Thyroid gland (tissue), 4 donors: ENCODE data around the gene PTN. TPM values are rescaled to one million over a fixed set of nuclear protein-coding genes. Genes with fewer than 3 reads are reported as not detected.

Experiments
- DNase-seq, 2 donors: peaks; one replicate each; pipeline ENCODE4 v3.0.0-alpha.2; 2019
- H3K27ac ChIP-seq, 3 donors: fragments of 200-600 bp; sonication (generic); 1 replicate in 2 of 3; 2 replicates in 1 of 3; pipeline ENCODE4 v1.5.1; 2016 to 2019; ENCODE audit warnings: mild to moderate bottlenecking in 1 of 3, moderate library complexity in 1 of 3
- H3K27me3 ChIP-seq: fragments of 200-600 bp; sonication (generic); one replicate; pipeline ENCODE4 v1.5.1; 2019
- H3K36me3 ChIP-seq, 2 donors: fragments of 200-600 bp; sonication (generic); one replicate each; pipeline ENCODE4 v1.5.1; 2016 to 2019
- H3K4me1 ChIP-seq, 2 donors: fragments of 200-600 bp; sonication (generic); one replicate each; pipeline ENCODE4 v1.5.1; 2017 to 2019
- H3K4me3 ChIP-seq, 3 donors: fragments of 200-600 bp; sonication (generic); replicated peaks in 1 of 3; 1 replicate in 2 of 3; 2 replicates in 1 of 3; pipeline ENCODE4 v1.5.1; 2016; ENCODE audit warnings: mild to moderate bottlenecking in 1 of 3
- H3K9me3 ChIP-seq: fragments of 200-600 bp; sonication (generic); one replicate; pipeline ENCODE4 v1.5.1; 2017
- POLR2A ChIP-seq, 2 donors: fragments of 450-650 bp; IDR thresholded peaks; one replicate each; pipeline ENCODE4 v1.6.1; 2017; ENCODE audit warnings: antibody characterized with exemption in 2 of 2, mild to moderate bottlenecking in 2 of 2, moderate library complexity in 1 of 2
- WGBS, 2 donors: methylation state at CpG; one replicate each; pipeline ENCODE4 v1.1.5; 2017; 5-methylcytosine and 5-hydroxymethylcytosine counted together
- intact Hi-C: fragments of 100-400 bp; cut with DNase I; formaldehyde crosslinking; loops from one replicate; pipeline ENCODE4 v1.15.1; 2023
- total RNA-seq, 4 donors: library from RNA; depleted of rRNA; stranded (reverse); fragments of >200 nt; gene quantifications; one replicate each; pipeline ENCODE4 v1.2.3, GENCODE V29; 2016
- TF ChIP-seq, protein P1 (sequence below), 6 experiments: fragments of 200-600 bp in 3 of 6; fragments of 450-650 bp in 3 of 6; sonication (generic) in 3 of 6; IDR thresholded peaks; one replicate each; pipeline ENCODE4 v1.5.1; 2016 to 2019; ENCODE audit warnings: antibody characterized with exemption in 6 of 6, mild to moderate bottlenecking in 2 of 6, inconsistent platforms in 1 of 6, moderate library complexity in 1 of 6

The PTN gene
- total RNA-seq, 4 donors from 2014 or later = 6.1 to 40.3 (median 9.2) TPM

DNA sequence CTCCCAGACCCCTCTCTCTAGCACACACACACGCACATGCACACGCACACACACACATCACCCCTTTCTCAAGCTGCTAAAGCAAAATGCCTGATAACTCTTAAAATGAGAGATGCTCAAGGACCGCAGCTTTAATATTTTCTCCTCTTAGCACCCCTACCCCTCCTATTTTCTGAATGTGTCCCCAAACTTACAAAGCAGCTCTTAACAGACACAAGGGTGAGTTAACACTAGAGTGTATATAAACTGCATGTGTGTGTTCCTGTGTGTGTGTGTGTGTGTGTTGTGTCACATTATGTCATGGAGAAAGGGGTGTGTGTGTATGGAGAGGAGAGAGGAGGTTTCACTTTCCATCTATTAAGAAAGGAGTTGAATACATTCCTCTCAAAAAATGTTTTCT, 1.3 kb downstream of the PTN start:
- intact Hi-C loops = no loop called here
- Histone ChIP-seq H3K27me3 (no peaks in the 10 kb centered on the region), H3K4me1 (peaks cover 0 to 4% of the 10 kb centered on the region in 2 donors), H3K27ac (no peak overlapping the region), H3K9me3 (no peaks in the 10 kb centered on the region), H3K36me3 (no peaks in the 10 kb centered on the region), H3K4me3 (no peak overlapping the region)
- no peak for DNase-seq
- WGBS, 2 donors = 67 to 77% methylated on average over 3 of the region's 3 CpGs
- TF ChIP-seq, protein P1, sequence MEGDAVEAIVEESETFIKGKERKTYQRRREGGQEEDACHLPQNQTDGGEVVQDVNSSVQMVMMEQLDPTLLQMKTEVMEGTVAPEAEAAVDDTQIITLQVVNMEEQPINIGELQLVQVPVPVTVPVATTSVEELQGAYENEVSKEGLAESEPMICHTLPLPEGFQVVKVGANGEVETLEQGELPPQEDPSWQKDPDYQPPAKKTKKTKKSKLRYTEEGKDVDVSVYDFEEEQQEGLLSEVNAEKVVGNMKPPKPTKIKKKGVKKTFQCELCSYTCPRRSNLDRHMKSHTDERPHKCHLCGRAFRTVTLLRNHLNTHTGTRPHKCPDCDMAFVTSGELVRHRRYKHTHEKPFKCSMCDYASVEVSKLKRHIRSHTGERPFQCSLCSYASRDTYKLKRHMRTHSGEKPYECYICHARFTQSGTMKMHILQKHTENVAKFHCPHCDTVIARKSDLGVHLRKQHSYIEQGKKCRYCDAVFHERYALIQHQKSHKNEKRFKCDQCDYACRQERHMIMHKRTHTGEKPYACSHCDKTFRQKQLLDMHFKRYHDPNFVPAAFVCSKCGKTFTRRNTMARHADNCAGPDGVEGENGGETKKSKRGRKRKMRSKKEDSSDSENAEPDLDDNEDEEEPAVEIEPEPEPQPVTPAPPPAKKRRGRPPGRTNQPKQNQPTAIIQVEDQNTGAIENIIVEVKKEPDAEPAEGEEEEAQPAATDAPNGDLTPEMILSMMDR (IDR thresholded peaks at IDR 0.05) = no peak

DNA sequence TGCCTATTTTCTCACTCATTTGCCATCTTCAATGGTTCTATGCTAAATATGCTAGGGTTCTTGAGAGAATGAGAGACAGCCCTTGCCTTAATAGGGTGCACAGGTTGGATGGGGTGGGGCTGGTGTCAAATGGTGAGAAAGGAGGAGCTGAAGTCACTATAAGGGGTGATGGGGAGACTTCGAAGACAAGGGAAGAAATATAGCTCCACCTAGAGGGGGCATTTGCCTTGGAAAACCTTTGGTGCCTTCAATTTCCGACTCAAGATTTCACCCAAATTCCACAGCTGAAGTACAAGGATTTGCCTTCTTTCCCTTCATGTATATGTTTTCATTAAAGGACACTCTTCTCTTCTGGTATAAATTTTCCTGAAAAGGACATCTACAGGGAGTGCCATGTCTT, 5.6 kb downstream of the PTN start:
- WGBS, 2 donors = 67 to 69% methylated on average over 2 of the region's 2 CpGs
- TF ChIP-seq, protein P1 (IDR thresholded peaks at IDR 0.05) = no peak
- TF ChIP-seq POLR2A (IDR thresholded peaks at IDR 0.05) = no peak

DNA sequence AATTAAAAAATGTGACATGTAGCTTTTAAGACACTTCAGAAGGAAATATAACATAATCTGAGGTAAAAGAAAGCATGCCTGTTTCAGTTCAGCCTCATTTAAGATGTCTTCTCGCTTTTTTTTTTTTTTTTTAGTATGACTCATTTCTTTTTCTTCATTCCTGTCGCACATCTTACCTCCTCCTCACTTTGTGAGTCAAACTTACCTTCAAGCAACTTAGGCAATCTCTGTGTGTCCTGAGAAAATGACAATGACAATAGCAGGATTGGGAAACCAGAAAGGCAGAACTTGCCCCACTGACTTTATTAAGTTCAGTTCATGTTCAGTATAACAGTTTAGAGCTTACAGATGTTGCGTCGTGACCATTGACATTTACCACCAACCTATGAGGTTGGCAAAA, 7.7 kb downstream of the PTN start:
- no peak overlapping the region for H3K4me3 ChIP-seq
- H3K4me1 ChIP-seq = no peaks in the 10 kb centered on the region
- TF ChIP-seq, protein P1 (IDR thresholded peaks at IDR 0.05) = no peak
- no peak for TF ChIP-seq POLR2A (IDR thresholded peaks at IDR 0.05)
- no peaks in the 10 kb centered on the region for H3K36me3 ChIP-seq
- DNase-seq = no peak
- H3K9me3 ChIP-seq = no peaks in the 10 kb centered on the region
- H3K27ac ChIP-seq = no peak overlapping the region
- intact Hi-C loops = no loop called here
- 94 to 95% methylated on average over 4 of the region's 4 CpGs for WGBS, 2 donors
- H3K27me3 ChIP-seq = no peaks in the 10 kb centered on the region

More for the DNA sequence above, 5.6 kb downstream of the PTN start:
- no peaks in the 10 kb centered on the region for H3K9me3 ChIP-seq
- no peaks in the 10 kb centered on the region for H3K27me3 ChIP-seq
- no peaks in the 10 kb centered on the region for H3K36me3 ChIP-seq
- DNase-seq = no peak
- intact Hi-C loops = no loop called here
- H3K4me1 ChIP-seq = no peaks in the 10 kb centered on the region
- no peak overlapping the region for H3K4me3 ChIP-seq
- no peak overlapping the region for H3K27ac ChIP-seq

DNA sequence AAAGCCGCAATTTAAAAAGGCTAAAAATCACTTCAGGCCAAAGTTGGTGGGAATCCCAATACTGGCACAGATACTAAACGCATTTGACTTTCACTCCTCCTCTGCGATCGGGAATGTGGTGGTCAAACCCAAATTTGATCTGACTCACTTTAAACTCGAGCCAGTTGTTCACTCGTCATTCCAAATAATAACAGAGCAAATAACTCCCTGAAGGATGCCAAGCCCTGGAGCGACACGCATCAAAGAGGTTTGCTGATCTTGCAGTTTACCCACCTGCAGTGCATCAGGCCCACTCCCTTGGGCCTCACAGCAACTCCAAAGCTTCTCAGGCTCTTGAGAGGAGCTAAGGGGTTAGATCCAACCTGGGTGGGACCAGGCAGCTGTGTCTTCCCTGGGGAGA, 12.2 kb downstream of the PTN start:
- no peak for TF ChIP-seq POLR2A (IDR thresholded peaks at IDR 0.05)
- TF ChIP-seq, protein P1 (IDR thresholded peaks at IDR 0.05) = no peak
- H3K36me3 ChIP-seq = no peaks in the 10 kb centered on the region
- DNase-seq = no peak
- no peak overlapping the region for H3K27ac ChIP-seq
- no peaks in the 10 kb centered on the region for H3K4me1 ChIP-seq
- no peaks in the 10 kb centered on the region for H3K27me3 ChIP-seq
- no peak overlapping the region for H3K4me3 ChIP-seq
- 65 to 74% methylated on average over 8 of the region's 8 CpGs for WGBS, 2 donors
- intact Hi-C loops = no loop called here
- H3K9me3 ChIP-seq = no peaks in the 10 kb centered on the region

DNA sequence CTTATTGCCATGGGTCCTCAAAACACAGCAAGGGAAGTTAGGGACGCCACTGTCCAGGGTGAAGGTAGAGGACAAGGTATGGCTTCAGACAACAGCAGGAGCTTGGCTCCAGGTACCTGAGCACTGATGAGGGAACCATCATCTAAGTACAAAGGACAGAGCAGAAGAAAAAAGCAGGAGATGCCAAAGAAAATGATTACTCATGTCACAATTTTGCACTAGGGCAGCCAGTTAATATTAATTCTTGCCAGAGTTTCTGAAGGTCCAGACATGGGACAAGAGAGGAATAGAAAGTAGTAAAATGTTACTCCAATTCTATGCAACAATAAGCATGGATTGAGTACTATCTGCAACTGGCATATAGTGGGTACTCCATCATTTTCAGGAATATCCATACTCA, 14.1 kb downstream of the PTN start:
- 92 to 96% methylated on average over 1 of the region's 1 CpG for WGBS, 2 donors
- Histone ChIP-seq H3K27ac (no peak overlapping the region), H3K36me3 (no peaks in the 10 kb centered on the region), H3K4me3 (no peak overlapping the region), H3K9me3 (no peaks in the 10 kb centered on the region), H3K27me3 (no peaks in the 10 kb centered on the region), H3K4me1 (no peaks in the 10 kb centered on the region)
- TF ChIP-seq POLR2A (IDR thresholded peaks at IDR 0.05) = no peak
- TF ChIP-seq, protein P1 (IDR thresholded peaks at IDR 0.05) = no peak
- no peak for DNase-seq
- intact Hi-C loops = no loop called here
